ENCODE measurements around the gene DDIT4.

GRCh38 chr10:72306215-72306760, 32.6 kb downstream of the DDIT4 start:
- no peak for TF ChIP-seq POLR2A (IDR thresholded peaks at IDR 0.05)
- TF ChIP-seq, protein P1, sequence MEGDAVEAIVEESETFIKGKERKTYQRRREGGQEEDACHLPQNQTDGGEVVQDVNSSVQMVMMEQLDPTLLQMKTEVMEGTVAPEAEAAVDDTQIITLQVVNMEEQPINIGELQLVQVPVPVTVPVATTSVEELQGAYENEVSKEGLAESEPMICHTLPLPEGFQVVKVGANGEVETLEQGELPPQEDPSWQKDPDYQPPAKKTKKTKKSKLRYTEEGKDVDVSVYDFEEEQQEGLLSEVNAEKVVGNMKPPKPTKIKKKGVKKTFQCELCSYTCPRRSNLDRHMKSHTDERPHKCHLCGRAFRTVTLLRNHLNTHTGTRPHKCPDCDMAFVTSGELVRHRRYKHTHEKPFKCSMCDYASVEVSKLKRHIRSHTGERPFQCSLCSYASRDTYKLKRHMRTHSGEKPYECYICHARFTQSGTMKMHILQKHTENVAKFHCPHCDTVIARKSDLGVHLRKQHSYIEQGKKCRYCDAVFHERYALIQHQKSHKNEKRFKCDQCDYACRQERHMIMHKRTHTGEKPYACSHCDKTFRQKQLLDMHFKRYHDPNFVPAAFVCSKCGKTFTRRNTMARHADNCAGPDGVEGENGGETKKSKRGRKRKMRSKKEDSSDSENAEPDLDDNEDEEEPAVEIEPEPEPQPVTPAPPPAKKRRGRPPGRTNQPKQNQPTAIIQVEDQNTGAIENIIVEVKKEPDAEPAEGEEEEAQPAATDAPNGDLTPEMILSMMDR (IDR thresholded peaks at IDR 0.05), result no peak
- no peak for TF ChIP-seq POLR2AphosphoS5 (IDR thresholded peaks at IDR 0.05)
- TF ChIP-seq EP300 (IDR thresholded peaks at IDR 0.05), result no peak
